ENCODE data around the gene ZBTB44. TPM values are rescaled to one million over a fixed set of nuclear protein-coding genes. Genes with fewer than 3 reads are reported as not detected.

Gene ZBTB44
- total RNA-seq, 1 experiment from 2014 or later, result 41.2 TPM

DNA sequence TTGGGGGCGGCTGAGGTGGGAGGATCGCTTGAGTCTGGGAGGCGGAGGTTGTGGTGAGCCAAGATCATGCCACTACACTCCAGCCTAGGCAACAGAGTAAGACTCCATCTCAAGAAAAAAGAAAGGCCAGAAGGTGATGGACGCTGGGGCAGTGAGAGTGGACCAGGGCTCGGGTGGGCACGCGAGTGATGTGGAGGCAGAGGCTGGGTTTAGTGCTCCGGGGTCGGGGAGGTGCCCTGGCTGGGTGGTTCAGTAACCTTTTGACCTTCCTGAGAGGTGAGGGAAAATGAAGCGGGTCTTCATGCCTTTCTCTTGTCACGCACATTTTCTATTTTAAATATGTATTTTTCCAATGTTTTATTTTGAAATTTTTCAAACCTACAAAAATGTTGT, 110.0 kb downstream of the ZBTB44 start:
- Histone ChIP-seq H3F3A (ENCODE audit: insufficient read depth, low read depth) (no peaks in the 10 kb centered on the region; the same call in 1 of the 2 replicates), H3K4me1 (replicated peaks; ENCODE audit: insufficient read depth) (no peaks in the 10 kb centered on the region), H3K79me2 (ENCODE audit: low read depth) (no peaks in the 10 kb centered on the region), H3K27me3 (ENCODE audit: insufficient read depth, low read depth) (no peaks in the 10 kb centered on the region), H3K27ac (no peak overlapping the region), H2AFZ (no peak overlapping the region), H3K4me2 (no peak overlapping the region), H3K9me2 (ENCODE audit: insufficient read depth) (no peaks in the 10 kb centered on the region), H4K20me1 (ENCODE audit: insufficient read depth) (no peaks in the 10 kb centered on the region), H3K4me3 (no peak overlapping the region), H3K9me3 (ENCODE audit: insufficient read depth, low read depth) (no peaks in the 10 kb centered on the region), H3K36me3 (ENCODE audit: low read depth) (peaks cover 5% of the 10 kb centered on the region; the same call in 1 of the 2 replicates)
- no peak for DNase-seq
- intact Hi-C loops (cut with micrococcal nuclease; ENCODE audit: unreplicated experiment), result no loop called here
- ChIA-PET CTCF (no interaction called here), POLR2A (ENCODE audit: unreplicated experiment) (no interaction called here)
- TF ChIP-seq EZH2 (IDR thresholded peaks at IDR 0.05; ENCODE audit: low read depth), result no peak
- TF ChIP-seq, protein P1, sequence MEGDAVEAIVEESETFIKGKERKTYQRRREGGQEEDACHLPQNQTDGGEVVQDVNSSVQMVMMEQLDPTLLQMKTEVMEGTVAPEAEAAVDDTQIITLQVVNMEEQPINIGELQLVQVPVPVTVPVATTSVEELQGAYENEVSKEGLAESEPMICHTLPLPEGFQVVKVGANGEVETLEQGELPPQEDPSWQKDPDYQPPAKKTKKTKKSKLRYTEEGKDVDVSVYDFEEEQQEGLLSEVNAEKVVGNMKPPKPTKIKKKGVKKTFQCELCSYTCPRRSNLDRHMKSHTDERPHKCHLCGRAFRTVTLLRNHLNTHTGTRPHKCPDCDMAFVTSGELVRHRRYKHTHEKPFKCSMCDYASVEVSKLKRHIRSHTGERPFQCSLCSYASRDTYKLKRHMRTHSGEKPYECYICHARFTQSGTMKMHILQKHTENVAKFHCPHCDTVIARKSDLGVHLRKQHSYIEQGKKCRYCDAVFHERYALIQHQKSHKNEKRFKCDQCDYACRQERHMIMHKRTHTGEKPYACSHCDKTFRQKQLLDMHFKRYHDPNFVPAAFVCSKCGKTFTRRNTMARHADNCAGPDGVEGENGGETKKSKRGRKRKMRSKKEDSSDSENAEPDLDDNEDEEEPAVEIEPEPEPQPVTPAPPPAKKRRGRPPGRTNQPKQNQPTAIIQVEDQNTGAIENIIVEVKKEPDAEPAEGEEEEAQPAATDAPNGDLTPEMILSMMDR (conservative IDR thresholded peaks at IDR 0.05), result no peak
- BruUV-seq (replicated peaks), result no TSS peak

DNA sequence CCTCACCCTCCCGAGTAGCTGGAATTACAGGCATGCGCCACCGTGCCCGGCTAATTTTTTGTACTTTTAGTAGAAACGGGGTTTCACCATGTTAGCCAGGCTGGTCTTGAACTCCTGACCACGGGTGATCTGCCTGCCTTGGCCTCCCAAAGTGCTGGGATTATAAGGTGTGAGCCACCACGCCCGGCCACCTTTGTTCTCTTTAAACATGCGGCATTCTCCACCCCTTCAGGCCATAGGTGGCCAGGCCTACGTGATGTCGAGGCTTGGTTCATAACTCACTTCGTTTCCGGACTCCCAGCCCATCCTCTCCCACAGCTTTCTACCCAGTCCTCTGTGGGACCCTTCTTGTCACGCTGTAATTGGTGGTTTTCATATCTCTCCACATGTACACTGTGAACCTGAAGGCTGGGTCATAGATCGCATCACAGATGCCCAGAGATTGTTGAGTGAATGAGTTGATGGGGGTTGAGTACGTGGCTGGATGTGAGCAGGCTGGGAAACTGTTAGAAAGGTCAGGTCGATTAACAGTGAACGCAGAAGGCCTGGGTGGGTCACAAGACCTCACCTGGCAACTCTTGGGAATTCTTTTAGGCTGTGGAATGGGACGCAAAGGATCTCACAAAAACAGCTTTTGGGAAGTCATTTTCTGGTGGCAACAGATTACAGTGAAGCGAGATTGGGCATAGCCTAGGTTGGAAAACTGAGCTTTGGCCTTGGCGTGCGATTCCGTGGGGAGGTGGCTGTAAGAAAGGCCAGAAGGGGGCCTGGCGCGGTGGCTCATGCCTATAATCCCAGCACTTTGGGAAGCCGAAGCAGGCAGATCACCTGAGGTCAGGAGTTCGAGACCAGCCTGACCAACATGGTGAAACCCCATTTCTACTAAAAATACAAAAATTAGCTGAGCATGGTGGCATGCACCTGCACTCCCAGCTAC, 110.7 kb downstream of the ZBTB44 start:
- ChIA-PET CTCF (no interaction called here), POLR2A (ENCODE audit: unreplicated experiment) (no interaction called here)
- no TSS peak for BruUV-seq (replicated peaks)

DNA sequence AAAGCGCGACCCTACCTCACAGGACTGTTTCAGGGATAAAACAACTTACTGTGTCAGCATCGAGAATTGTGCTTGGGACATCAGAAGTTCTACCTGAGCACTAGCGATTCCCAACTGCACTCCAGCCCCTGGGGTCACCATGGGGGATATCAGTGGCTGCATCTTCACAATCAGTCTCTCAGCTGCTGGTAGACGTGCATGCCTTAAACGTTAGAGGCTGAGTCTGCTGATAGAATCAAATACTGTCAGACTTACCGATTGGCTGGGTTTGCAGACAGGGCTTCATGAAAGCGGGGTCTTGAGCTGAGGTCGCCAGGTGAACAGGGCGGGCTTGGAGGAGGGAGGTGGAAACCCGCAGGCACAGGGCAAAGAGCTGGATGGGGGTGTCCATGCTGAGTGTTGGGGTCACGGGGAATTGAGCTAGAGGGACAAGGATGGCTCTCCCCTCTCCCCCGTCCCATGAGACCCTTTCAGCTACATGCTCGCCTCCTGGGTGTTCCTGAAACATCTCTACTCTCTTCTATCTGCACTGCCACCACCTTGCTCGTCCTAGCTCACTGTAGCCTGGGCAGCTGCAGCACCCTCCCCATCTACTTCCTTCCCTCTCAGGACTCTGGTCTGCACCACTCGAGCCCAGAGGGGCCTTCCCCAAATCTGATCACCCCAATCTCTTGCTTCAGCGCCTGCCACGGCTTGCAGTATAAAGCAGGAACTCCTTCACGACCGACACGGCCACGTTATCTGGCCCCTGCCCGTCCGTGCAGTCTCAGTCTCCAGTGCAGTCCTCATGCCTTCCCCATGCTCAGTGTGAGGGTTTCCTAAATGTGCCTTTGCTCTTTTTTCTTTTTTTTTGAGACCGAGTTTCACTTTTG, 111.7 kb downstream of the ZBTB44 start:
- no peaks in the 10 kb centered on the region for H3K79me2 ChIP-seq (ENCODE audit: low read depth)
- no peaks in the 10 kb centered on the region for H3K9me3 ChIP-seq (ENCODE audit: insufficient read depth, low read depth)
- CTCF ChIA-PET, result no interaction called here
- H3K36me3 ChIP-seq (ENCODE audit: low read depth), result peaks cover 8% of the 10 kb centered on the region; the same call in 1 of the 2 replicates
- no peaks in the 10 kb centered on the region for H3K27me3 ChIP-seq (ENCODE audit: insufficient read depth, low read depth)
- DNase-seq, result no peak
- H2AFZ ChIP-seq, result no peak overlapping the region
- TF ChIP-seq, protein P1 (conservative IDR thresholded peaks at IDR 0.05), result no peak
- TF ChIP-seq EZH2 (IDR thresholded peaks at IDR 0.05; ENCODE audit: low read depth), result no peak
- no peaks in the 10 kb centered on the region for H4K20me1 ChIP-seq (ENCODE audit: insufficient read depth)
- no peak overlapping the region for H3K4me2 ChIP-seq
- no peaks in the 10 kb centered on the region for H3K4me1 ChIP-seq (replicated peaks; ENCODE audit: insufficient read depth)
- no TSS peak for BruUV-seq (replicated peaks)
- no peak overlapping the region for H3K27ac ChIP-seq
- H3K9me2 ChIP-seq (ENCODE audit: insufficient read depth), result no peaks in the 10 kb centered on the region
- intact Hi-C loops (cut with micrococcal nuclease; ENCODE audit: unreplicated experiment), result no loop called here
- no peaks in the 10 kb centered on the region; the same call in 1 of the 2 replicates for H3F3A ChIP-seq (ENCODE audit: insufficient read depth, low read depth)
- no peak overlapping the region for H3K4me3 ChIP-seq
- POLR2A ChIA-PET (ENCODE audit: unreplicated experiment), result no interaction called here

More for the DNA sequence above, 110.7 kb downstream of the ZBTB44 start:
- no peak for TF ChIP-seq EZH2 (IDR thresholded peaks at IDR 0.05; ENCODE audit: low read depth)
- TF ChIP-seq, protein P1 (conservative IDR thresholded peaks at IDR 0.05), result no peak
- no peaks in the 10 kb centered on the region for H3K9me3 ChIP-seq (ENCODE audit: insufficient read depth, low read depth)
- intact Hi-C loops (cut with micrococcal nuclease; ENCODE audit: unreplicated experiment), result no loop called here
- no peaks in the 10 kb centered on the region for H4K20me1 ChIP-seq (ENCODE audit: insufficient read depth)
- no peaks in the 10 kb centered on the region; the same call in 1 of the 2 replicates for H3F3A ChIP-seq (ENCODE audit: insufficient read depth, low read depth)
- H3K27me3 ChIP-seq (ENCODE audit: insufficient read depth, low read depth), result no peaks in the 10 kb centered on the region
- H3K27ac ChIP-seq, result no peak overlapping the region
- no peak for DNase-seq
- H3K4me3 ChIP-seq, result no peak overlapping the region
- H3K36me3 ChIP-seq (ENCODE audit: low read depth), result peaks cover 7% of the 10 kb centered on the region; the same call in 1 of the 2 replicates
- no peaks in the 10 kb centered on the region for H3K4me1 ChIP-seq (replicated peaks; ENCODE audit: insufficient read depth)
- H3K79me2 ChIP-seq (ENCODE audit: low read depth), result no peaks in the 10 kb centered on the region
- no peak overlapping the region for H2AFZ ChIP-seq
- no peak overlapping the region for H3K4me2 ChIP-seq
- no peaks in the 10 kb centered on the region for H3K9me2 ChIP-seq (ENCODE audit: insufficient read depth)

All from PC-9 (cell line).